ENCODE data around the gene TPGS1.

TPGS1 gene

DNA sequence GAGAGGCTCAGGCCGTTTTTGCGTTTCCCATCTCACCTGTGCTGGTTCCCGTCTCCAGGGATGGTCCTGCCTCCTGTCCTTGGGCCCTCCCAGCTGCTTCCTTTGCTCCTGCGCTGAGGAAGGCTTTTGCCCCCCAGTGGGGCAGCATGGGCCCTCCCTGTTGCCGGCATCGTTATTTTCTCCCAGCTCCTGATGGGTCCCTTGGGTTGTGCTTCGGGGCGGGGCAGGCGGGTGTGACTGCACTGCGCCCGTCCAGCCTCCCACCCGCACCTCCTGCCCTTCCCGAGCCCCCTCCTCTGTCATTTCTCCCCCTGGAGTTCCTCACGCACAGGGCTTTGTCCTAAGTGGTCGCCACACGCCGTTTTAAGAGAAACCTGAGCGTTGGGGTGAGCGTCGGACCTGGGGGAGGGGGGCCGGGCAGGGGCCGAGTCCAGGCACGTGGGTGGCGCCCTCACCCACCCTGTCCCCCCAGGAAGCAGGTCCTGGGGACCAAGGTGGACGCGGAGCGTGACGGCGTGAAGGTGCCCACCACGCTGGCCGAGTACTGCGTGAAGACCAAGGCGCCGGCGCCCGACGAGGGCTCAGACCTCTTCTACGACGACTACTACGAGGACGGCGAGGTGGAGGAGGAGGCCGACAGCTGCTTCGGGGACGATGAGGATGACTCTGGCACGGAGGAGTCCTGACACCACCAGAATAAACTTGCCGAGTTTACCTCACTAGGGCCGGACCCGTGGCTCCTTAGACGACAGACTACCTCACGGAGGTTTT, 33.8 kb downstream of the TPGS1 start:
- no peak for DNase-seq (ENCODE audit: low read depth)

DNA sequence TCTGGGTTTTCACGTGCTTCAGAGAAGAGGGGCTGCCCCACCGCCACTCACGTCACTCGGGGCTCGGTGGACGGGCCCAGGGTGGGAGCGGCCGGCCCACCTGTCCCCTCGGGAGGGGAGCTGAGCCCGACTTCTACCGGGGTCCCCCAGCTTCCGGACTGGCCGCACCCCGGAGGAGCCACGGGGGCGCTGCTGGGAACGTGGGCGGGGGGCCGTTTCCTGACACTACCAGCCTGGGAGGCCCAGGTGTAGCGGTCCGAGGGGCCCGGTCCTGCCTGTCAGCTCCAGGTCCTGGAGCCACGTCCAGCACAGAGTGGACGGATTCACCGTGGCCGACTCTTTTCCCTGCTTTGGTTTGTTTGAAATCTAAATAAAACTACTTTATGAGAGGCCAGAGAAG, 34.4 kb downstream of the TPGS1 start:
- DNase-seq (ENCODE audit: low read depth) = no peak

DNA sequence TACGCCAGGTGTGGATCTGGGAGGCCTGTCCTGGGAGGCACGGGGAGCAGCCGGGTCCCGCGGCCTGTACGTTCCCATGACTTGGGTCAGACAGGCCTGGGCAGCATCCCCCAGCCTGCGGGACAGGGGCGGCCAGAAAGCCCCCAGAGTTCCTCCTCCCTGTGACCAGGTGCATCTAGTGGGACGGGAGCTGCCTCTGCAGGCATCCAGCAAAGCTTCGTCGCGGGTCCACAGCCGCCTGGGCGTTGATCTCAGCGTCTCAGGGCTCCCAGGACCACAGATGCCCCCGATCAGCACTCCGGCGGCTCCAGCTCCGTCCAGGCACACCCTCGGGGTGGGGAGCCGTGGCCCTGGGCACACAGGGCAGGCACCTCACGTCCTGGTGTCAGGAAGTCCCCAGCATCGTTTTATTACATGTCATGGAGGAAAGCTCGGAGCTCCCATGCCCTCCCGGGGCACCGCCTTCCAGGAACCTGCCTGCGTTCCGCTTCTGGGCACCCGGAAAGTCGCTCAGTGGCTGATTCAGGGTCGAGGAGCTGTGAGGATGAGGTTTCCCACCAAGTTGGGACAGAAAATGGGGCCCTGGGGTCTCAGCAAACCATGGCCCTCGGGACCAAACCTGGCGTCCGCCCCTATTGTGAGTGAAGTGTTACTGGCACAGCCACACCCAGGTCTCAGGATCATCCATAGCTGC, 35.0 kb downstream of the TPGS1 start:
- no peak for DNase-seq (ENCODE audit: low read depth)

DNA sequence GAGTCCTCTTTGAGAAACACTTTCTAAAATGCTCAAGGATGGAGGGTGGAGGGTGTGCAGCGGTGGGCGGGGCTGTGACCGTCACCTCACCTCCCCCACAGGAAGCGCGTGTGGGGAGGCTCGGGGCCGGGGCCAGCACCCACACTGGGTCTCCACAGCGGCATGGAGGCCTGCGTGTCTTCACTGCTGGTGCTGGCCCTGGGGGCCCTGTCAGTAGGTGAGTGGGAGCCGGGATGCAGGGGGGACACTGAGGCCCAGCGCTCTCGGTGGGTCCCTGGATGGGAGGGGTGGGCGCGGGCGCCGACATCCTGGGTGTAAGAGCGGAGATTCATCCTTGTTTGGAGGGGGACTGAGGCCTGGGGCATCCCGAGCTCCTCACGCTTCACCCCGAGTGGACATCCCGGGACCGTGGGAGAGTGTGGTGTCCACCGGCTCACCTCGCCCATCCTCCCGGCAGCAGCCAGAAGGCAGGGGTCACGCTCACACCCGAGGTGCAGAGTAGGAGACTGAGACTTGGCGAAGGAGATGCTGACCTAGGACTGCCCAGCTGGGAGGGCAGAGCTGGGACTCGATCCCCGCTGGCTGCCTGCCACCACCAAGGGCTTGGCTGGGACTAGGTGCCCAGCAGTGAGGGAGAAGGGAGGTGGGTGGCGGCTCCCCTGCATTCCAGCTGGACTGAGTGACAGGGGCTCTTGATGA, 36.8 kb downstream of the TPGS1 start, which contains the start of gene GZMM:
Gene GZMM, plus strand, starts transcription at position 144 of the 699 bp plus-strand sequence. Its CDS starts 19 bp downstream, at position 163.
- DNase-seq (ENCODE audit: low read depth) = peak; percentile 64

DNA sequence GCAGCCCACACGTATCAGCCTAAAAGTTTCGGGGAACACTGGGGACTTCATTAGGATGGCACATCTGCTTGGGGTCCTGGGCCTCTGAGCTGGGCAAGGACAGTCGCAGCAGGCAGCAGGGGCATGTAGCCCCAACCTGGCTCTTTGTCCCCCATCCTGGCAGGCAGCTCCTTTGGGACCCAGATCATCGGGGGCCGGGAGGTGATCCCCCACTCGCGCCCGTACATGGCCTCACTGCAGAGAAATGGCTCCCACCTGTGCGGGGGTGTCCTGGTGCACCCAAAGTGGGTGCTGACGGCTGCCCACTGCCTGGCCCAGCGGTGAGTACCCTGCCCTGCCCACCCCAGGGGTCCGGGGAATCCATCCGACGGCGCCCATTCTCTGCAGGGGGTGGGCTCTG, 39.8 kb downstream of the TPGS1 start:
- no peak for DNase-seq (ENCODE audit: low read depth)

DNA sequence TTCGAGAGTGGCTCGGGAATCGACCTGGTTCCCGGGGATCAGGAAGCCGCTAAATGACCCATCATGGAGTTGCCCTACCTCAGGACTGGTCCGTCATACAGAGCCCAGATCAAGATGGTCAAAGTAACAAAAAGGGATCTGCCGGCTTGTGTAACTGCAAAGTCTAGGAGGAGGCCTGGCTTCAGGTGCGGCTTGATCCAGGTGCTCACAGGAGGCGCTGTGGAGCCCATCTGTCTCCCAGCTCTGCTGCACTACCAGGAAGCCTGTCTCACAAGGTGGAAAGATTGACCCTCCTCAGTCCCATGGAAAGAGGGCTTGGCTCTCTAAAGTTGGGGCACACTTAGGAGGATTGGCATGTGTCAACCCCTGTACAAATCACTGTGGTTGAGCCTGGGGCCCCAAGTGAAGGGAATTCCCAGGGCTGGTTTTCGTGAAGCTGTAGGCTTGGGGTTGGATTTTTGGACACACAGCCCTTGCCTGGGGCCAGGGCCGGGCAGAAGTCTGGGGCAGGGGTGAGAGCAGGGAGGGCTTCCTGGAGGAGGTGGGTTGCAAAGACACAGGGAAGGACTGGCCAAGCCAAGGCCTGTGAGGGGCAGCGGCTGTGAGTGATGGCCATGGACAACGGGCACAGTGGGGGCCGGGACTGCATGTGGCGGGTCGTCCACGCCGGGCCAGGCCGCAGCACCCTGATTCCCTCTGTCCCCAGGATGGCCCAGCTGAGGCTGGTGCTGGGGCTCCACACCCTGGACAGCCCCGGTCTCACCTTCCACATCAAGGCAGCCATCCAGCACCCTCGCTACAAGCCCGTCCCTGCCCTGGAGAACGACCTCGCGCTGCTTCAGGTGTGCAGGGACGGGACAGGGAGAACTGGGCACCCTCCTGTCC, 40.8 kb downstream of the TPGS1 start:
- DNase-seq (ENCODE audit: low read depth) = no peak

DNA sequence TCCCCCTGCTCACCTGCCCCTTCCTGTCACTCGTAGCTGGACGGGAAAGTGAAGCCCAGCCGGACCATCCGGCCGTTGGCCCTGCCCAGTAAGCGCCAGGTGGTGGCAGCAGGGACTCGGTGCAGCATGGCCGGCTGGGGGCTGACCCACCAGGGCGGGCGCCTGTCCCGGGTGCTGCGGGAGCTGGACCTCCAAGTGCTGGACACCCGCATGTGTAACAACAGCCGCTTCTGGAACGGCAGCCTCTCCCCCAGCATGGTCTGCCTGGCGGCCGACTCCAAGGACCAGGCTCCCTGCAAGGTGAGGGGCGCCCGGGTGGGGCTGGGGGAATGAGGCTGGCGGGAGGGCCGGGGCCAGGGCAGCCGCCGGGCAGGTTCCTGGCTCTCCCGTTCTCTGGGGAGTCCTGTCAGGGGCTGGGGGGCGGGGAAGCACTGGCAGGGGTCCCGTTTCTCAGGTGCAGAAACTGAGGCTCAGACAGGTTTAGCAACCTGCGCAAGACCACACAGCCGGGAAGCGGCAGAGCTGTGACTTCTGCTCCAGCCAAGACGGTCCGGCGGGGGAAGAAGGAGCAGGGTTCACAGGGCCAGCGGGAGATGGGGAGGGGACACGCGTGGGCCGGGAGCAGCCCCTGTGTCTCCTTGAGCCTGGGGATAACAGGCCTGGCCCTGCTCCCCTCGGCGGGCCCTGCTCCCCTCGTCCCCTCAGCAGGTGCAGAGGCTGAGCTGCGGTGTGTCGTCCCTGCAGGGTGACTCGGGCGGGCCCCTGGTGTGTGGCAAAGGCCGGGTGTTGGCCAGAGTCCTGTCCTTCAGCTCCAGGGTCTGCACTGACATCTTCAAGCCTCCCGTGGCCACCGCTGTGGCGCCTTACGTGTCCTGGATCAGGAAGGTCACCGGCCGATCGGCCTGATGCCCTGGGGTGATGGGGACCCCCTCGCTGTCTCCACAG, 41.9 kb downstream of the TPGS1 start:
- DNase-seq (ENCODE audit: low read depth) = no peak

DNA sequence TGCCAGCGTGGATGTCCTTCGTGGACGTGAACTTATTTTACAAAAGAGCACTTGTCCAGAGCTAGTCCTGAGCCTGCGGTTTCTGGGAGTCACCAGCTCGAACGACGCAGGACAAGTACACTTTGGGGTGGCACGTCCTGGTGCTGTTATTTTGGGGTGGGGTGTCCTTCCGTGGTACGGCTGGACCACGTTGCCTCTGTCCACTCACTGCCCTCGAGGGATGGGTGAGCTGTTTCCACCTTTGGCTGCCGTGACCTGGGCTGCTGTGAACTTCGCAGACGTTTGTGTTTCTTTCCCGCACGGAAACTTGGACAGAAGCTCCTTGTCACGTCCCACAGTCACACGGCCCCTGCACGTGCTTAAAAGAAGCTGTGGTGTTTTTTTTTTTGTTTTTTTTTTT, 47.5 kb downstream of the TPGS1 start:
- DNase-seq (ENCODE audit: low read depth) = no peak

DNA sequence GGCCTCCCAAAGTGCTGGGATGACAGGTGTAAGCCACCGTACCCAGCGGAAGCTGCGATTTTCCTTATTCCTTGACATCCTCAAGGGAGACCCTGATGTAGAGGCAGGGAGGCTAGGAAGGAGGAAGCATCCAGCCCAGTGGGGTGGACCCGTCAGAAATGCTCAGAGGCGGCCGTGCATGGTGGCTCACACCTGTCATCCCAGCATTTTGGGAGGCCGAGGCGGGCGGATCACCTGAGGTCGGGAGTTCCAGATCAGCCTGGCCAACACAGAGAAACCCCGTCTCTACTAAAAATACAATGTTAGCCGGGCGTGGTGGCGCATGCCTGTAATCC, 48.1 kb downstream of the TPGS1 start:
- no peak for DNase-seq (ENCODE audit: low read depth)

DNA sequence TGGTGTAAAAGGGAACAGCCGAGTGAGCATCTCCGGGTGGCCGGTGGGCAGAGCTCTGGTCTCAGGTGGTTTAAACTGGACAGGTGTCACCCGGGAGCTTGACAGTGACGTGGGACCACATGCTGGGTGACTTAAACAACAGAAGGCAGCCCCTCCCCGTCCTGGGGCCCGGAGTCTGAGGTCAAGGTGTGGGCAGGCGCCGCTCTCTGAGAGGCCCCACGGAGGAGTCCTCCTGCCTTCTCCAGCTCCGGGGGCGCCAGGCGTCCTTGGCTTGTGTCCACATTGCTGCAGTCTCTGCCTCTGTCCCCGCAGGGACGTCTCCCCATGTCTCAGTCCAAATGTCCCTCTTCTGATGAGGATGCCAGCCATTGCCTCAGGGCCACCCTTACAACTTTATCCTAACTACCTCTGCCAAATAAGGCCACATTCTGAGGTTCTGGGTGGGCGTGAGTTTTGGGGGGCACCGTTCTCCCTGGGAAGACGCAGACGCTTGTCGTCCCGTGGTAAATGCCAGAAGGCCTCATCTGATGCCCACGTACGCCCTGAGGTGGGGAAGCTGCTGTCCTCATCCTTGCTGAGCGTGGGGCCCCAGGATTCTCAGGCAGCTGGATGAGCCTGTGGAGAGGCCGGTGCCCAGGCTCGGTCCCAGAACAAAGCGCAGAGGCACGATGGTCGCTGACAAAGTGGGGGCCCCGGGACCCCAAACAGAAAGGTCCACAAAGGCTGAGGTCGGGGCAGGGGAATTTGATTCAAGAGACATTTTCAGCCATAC, 49.5 kb downstream of the TPGS1 start:
- no peak for DNase-seq (ENCODE audit: low read depth)

DNA sequence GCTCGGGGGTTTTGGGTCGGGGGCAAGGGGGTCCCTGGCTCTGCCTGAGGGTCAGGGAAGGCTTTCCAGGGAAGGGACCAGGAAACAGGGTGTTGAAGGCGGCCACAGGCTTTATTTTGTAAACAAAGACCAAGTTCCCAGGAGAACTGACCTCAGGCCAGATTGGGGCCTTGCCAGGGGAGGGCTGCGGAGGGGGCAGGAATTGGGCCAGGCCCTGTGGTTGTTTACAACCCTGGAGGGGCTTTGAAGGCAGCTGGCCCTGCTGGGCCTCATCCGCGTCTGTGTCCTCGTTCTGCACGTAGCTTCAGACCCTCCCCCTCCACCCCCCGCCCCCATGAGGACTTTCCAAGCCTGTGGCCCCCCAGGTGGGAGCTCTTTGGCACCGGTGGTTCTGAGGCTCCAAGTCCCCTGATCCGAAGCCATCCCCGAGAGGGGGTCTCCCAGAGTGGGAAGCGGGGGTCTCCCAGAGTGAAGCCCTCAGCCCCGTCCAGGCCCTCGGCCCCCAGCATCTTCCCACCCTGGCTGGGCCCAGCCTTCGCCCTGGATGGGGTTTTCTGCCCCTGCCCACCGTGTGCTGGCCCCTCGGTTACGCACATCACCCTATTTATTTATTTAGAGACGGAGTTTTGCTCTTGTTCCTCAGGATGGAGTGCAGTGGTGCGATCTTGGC, 51.6 kb downstream of the TPGS1 start:
- no peak for DNase-seq (ENCODE audit: low read depth)

DNA sequence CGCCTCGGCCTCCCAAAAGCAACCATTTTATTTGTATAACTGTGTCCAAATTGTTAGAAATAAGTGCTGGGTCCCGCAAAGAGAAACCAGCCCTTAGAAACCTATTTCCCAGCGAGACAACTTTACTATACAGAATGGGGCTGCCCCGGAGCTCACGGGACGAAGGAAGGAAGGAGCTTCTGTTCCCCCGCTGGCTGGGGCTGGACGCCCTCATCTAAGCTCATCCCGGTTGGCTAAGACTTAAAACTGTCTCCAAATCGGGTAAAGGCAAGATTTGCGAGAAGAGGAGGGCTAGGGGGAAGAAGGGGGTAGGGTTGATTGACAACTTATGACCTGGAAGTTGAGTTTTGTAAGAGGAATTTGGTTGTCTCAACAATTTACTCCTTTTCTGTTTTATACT, 52.8 kb downstream of the TPGS1 start:
- no peak for DNase-seq (ENCODE audit: low read depth)

DNA sequence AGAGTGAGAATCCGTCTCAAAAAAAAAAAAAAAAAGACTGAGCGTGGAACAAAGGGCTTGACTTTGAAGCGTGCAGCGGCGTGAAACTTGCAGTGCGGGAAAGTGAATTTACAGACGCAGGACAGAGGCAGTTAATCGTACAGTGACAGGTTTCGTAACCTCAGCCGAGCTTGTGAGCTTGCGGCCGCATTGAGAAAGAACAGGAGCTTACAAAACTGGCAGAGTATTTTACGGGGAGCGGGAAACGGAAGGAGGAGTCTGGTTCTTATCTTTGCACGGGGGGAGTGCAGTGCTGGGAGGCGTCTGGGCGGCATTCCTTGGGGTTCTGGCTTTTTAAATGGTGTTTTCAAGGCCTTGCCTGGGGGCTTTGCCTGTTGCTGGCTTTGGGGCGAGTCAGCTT, 59.1 kb downstream of the TPGS1 start:
- no peak for DNase-seq (ENCODE audit: low read depth)

DNA sequence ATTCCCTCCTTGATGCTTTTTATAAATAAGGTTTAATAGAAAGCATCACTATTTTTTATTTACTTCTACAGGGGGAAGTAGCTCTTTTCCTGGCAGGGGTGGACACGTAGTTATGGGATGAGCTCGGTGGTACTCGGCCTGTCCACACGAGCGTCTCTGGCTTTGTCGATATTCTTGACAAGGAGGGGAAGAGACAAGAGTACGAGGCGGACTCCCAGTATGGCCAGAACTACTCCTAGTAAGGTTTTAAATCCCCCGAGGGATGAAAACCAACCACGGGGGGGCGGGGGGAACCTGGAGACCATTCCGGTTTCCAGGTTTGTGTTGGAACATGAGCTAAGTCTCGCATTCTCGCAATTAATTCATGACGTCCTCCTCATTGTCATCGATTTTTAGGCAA, 59.5 kb downstream of the TPGS1 start:
- no peak for DNase-seq (ENCODE audit: low read depth)

DNA sequence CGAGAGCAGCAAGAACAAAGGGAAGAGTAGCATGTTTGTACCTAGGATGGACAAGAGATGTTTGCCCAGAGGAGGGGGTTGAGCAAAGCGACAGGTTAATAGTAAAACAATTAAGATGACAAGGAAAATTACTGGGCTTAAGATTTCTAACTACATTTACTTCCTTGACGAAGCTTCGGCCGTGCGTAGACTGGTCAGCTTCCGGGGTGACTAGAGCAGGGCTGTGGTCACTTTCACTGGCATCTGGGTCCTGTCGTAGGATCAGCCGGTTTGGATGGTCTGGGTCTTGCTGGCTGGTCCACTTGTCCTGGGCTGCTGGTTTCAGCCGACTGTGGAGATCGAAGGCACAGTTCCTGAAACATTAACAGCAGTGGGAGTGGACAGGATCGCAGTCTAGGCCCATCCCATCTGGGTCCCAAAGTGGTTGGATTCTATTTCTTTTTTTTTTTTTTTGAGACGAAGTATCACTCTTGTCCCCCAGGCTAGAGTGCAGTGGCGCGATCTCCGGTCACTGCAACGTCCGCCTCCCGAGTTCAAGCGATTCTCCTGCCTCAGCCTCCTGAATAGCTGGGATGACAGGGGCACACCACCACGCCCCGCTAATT, 60.1 kb downstream of the TPGS1 start:
- no peak for DNase-seq (ENCODE audit: low read depth)
